HG03378 (cell line): Measurements from ENCODE around the gene MAEA.

ENCODE experiments used
- ATAC-seq: cut with Tn5 transposase; IDR thresholded peaks from one replicate; pipeline ENCODE4 v1.9.1; 2021; ENCODE audit warnings: mild to moderate bottlenecking, moderate library complexity; ENCODE audit not compliant: unreplicated experiment

MAEA gene

GRCh38 chr4:1289207-1290164 lies at the start of gene MAEA:
MAEA (plus strand) TSS chr4:1289891; CDS start chr4:1289914, 23 bp downstream.
- peak; percentile 88 for ATAC-seq

GRCh38 chr4:1239950-1240307 lies 49.8 kb upstream of the MAEA start:
- no peak for ATAC-seq

- ATAC-seq, result no peak
These were observed 48.8 kb upstream of the MAEA start for GRCh38 chr4:1240721-1241465.

GRCh38 chr4:1241466-1241935 lies 48.2 kb upstream of the MAEA start:
- ATAC-seq, result no peak

GRCh38 chr4:1241936-1242505 lies 47.7 kb upstream of the MAEA start:
- no peak for ATAC-seq

- no peak for ATAC-seq
These were observed 46.9 kb upstream of the MAEA start for GRCh38 chr4:1242506-1243450.

GRCh38 chr4:1243451-1244080 lies 46.1 kb upstream of the MAEA start:
- no peak for ATAC-seq

GRCh38 chr4:1244081-1244977 lies 45.4 kb upstream of the MAEA start:
- no peak for ATAC-seq

GRCh38 chr4:1244978-1245471 lies 44.7 kb upstream of the MAEA start:
- no peak for ATAC-seq

- ATAC-seq, result no peak
These were observed 44.1 kb upstream of the MAEA start for GRCh38 chr4:1245481-1246051.

- ATAC-seq, result no peak
These were observed 43.4 kb upstream of the MAEA start for GRCh38 chr4:1246111-1246881.

- no peak for ATAC-seq
These were observed 42.5 kb upstream of the MAEA start for GRCh38 chr4:1246901-1247863.

GRCh38 chr4:1247864-1248244 lies 41.8 kb upstream of the MAEA start:
- ATAC-seq, result no peak

- ATAC-seq, result no peak
These were observed 41.2 kb upstream of the MAEA start, which contains the start of gene CTBP1 for GRCh38 chr4:1248245-1249147. CTBP1 (minus strand) TSS chr4:1249130; CDS start chr4:1241331, 7,799 bp downstream.

GRCh38 chr4:1249148-1249730 lies 40.5 kb upstream of the MAEA start:
- ATAC-seq, result no peak
